NCI-H1092 (cell line): Measurements from ENCODE around the gene FNDC7.
"Not testable (repeated sequence)": the region's sequence is repeated elsewhere in the genome, so short reads cannot be mapped to it uniquely, and the experiment has no call there.

Source experiments
- DNase-seq: peaks from one replicate; lab custom pipeline; 2025; lab: John Stamatoyannopoulos, UW

FNDC7 gene, protein sequence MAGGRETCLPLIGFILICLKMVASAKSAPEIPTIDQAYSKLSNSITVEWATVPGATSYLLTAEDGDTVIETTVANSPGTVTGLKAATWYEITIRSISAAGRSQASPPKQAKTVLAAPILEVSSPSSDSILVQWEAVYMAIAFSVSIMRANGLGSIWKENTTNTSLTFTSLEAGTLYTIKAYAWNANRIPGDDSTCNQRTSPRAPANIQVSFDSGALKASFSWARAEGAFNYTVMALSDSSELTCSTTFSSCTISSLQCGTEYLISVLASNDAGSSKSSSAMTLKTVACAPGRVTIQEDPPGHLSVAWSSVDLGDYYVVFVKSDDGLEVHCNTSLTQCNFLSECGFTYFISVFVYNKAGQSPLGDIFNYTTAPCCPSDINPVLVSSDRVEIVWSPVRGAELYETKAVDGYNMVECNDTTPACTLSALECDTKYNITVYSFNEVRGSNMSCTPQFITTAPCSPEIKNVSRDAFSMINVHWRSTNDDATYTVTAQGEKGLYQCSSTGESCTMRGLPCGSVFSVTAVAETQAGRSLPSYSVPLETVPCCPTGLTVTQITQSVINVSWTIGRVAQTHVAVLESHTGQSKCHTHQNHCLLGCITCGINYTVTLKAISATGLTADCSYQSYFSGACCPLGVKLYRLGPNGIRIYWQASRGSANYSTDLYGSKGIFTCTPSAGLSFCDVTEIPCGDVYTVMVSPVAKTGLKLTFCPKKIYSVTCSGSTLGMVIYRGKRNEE

DNA sequence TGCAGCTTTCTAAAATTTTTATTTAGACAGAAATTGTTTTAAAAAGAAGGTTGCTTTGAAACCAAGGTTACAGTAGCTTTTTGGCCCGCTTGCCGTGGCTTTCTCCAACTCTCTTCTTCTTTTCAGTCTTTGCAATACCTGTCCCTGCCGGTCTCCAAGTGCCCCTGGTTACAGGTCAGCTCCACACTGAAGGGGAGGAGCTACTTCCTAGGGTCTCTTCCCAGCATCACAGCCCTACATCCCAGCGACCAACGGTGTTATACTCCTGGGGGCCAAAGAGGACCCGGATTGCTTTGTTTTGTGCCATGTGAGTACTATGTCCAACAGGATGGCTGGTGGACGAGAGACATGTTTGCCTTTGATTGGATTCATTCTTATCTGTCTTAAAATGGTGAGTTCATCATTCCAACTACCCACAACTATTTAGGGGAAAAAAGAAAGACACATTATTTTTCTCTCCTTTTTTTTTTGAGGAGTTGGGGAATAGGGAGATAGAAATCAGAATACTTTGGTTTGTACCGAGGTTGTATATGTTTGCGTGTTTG lies at the start of gene FNDC7:
Gene FNDC7 (plus strand): TSS at position 303 of the 545 bp plus-strand sequence. CDS start 26 bp downstream, at position 329.
- DNase-seq: no peak

DNA sequence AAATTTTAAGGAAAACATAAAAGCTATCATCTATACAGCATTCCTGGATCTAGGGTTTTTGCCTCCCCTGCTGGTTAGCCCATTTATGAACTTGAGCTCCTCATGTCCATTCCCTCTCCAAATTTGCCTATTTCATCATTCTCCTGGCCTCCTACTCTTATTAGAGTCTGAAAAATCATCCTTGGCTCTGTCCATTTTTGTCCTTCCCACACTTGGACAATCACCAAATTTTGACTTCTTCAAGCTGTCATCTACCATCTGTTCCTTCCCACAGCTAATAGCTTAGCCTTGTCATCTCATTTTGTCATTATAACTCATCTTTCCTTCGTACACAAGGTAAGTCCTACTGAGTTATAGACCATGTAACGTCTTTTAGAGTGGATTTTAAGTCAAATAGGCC lies 49.6 kb upstream of the FNDC7 start:
- no peak for DNase-seq

DNA sequence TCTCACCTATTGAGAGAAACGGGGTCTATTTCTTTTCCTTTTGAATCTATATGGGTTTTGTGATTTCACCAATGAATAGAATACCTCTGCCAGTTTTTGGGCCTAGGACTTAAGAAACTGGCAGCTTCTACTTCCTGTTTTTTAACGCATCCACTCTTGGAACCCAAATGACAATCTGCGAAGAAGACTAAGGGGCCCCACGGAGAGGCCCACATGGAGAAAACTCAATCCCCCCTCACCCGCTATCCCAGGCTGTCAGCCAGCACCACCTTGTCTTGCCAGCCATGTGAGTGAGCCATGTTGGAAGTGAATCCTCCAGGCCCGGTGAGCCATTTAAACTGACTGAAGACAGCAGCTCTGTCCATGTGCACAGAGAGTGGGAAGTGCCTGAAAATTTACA lies 48.2 kb upstream of the FNDC7 start:
- DNase-seq: no peak

DNA sequence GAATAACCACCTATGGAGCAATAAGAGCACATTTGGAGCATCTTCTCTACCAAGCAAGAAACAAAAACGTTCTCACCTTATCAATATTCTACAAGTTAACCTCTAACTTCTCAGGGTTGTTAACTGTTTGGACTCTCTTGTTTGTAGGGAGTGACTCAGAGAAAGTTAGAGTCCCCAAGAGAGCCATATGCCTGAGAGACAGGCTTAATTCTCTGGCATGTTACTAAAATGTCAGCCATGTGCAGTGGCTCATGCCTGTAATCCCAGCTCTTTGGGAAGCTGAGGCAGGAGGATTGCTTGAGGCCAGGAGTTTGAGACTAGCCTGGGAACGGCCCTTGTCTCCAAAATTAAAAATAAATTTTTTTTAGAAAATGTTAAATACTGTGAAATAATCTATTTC lies 47.6 kb upstream of the FNDC7 start:
- DNase-seq: no peak

DNA sequence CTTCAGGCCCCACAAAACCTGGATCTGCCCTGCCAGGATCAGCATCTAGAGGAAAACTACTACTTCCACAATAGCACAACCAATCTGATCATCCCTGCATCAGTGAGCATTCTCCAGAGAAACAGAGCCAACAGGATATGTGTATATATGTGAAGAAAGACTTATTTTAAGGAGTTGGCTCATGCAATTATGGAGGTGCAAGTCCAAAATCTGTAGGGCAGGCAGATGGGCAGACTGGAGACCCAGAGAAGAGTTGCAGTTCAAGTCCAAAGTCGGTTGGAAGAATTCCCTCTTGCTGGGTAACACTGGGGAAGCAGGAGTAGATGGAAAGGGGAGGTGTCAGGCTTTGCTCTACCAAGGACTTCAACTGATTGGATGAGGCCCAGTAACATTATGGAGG lies 46.9 kb upstream of the FNDC7 start:
- no peak for DNase-seq

DNA sequence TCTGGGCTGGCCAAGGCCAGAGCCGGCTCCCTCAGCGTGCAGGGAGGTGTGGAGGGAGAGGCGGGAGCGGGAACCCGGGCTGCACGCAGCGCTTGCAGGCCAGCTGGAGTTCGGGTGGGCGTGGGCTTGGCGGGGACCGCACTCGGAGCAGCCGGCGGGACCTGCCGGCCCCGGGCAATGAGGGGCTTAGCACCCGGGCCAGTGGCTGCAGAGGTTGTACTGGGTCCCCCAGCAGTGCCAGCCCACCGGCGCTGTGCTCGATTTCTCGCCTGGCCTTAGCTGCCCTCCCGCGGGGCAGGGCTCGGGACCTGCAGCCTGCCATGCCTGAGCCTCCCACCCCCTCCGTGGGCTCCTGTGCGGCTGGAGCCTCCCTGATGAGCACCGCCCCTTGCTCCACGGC lies 45.3 kb upstream of the FNDC7 start:
- not testable (repeated sequence) for DNase-seq

DNA sequence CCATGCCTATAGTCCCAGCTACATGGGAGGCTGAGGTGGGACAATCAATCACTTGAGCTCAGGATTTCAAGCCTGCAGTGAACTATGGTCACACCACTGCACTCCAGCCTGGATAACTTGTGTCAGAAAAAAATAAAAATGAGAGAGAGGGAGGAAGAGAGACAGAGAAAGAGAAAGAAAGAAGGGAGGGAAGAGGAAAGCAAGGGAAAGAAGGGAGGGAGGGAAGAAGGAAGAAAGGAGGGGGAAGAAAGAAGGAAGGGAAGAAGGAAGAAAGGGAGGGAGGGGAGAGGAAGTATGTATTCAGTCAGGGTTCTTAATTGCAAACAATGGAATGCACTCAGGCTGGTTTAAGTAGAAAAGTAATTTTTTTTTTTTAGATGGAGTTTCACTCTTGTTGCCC lies 43.9 kb upstream of the FNDC7 start:
- no peak for DNase-seq

DNA sequence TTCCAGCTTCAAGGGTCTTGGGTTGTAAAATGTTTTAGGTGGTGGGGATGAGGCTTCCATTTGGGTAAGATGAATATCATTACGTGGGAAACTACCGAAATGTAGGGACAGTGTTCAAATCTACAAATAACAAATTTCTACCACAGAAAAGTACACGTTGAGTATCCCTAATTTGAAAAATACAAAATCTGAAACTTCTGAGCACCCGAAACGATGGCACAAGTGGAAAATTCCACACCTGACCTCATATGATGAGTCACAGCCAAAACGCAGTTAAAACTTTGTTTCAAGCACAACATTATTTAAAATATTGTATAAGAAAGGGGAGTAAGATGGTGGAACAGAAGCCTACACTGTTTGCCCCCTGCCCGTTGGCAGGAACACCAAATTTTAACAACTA lies 43.0 kb upstream of the FNDC7 start:
- no peak for DNase-seq

DNA sequence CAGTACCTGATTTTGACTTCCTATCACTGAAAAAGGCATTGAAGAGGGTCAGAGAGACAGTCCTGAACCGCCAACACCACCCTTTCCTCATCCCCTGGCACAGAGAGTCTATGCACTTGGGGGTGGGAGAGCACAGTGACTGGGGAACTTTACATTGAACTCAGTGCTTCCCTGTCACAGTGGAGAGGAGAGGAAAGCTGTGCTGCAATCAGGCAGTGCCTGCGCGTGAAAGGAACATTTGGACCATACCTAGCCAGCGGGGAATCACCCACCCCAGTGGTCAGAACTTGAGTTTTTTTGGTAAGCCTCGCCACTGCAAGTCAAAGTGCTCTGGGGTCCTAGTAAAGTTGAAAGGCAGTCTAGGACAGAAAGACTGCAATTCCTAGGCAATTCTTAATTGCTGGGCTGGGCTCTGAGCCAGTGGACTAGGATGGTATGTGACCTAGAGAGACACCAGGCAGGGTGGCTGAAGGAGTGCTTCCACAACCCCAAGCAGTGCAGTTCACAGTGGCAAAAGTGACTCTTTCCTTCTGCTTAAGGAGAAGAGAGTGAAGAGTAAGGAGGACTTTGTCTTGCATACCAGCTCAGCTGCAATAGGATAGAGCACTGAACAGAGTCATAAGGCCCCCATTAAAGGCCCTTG lies 42.5 kb upstream of the FNDC7 start:
- DNase-seq: no peak

DNA sequence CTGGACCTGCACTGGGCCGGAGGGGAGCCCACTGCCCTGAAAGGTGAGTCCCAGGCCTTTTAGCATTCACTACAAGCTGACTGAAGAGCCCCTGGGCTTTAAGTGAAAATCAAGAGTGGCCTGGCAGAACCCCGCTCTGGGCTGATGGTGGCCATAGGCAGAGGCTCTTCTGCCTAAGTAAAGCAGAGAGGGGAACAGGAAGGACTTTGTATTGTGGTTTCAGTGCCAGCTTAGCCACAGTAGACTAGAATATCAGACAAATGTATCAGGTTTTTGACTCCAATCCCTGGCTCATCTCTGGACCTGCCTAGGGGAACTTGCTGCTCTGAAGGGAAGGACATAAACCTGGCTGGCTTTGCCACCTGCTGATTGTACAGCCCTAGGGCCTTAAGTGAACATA lies 41.6 kb upstream of the FNDC7 start:
- no peak for DNase-seq

DNA sequence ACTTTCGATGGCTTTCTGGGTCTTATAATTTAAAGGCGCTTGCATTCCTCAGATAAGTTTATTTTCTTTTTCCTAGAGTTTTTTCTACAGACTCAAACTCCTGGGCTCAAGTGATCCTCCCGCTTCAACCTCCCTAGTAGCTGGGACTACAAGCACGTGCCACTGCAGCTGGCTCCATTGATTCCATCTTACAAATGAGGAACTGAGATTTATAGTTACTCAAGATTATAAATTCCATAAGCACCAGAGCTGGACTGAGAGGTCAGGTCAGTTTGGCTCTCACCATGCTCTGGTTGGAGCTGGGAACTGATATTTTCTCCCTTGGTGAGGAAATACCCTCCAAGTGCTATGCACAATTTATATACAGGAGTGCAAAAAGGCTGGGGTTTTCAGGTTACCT lies 34.0 kb upstream of the FNDC7 start:
- no peak for DNase-seq

DNA sequence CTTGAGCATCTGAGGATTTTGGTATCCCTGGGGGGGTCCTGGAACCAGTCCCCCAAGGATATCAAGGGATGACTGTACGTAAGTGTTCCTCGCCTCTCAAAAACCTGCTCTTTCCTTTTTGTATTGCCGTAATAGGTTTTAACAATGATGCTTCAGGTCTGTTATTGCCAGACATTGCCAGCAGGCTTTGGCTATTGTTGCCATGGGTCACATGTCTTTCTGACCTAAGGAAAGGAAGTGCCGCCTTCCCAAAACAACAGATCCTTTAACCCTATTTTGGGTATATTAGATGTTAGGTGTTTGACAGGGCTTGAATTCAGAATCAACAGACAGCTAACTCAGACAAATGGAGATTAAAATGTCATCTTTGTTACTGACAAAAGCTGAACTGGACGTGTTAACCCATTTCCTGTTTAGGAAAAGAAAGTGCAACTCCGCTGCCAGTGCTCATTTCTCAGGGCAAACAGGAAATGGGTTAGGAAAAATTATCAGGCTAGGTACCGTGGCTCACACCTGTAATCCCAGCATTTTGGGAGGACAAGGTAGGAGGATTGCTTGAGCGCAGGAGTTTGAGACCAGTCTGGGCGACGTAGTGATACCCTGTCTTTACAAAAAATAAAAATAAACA lies 33.0 kb upstream of the FNDC7 start:
- no peak for DNase-seq

DNA sequence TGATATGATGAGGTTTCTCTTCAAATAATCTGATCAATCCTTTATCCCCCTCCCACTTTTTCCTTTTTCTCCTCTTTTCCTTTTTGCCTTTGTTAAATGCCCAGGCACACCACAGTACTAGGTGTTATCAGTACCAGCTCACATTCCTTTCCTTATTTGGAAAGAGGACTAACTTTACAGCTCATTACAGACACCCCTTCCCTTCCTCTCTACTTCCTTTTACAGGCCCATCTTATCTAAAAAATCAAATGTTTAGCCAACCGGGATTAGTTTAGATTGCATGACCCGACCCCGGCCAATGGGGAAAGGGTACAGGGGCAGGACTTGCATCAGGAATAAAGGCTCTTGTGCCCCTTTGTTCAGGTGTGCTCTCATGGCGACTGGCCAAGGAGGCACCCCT lies 31.0 kb upstream of the FNDC7 start:
- DNase-seq: not testable (repeated sequence)

DNA sequence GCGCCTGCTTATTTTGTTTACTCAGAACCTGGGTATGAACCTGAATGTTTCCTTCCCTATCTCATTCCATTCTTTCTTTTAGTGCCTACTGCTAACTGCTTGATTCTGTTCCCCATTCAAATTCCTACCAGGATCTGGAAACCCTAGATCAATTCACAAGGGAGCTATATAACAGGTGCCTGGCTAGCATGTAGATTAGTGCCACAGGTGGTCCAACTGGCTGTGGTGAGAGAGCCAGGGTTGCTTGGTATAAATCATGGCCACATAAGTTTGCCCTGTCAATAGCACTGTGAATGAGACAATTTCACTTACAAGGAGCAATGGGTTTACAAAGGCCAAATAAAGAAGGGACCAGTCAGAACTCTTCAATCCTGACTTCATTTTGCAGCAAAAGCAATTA lies 27.2 kb upstream of the FNDC7 start:
- DNase-seq: no peak

DNA sequence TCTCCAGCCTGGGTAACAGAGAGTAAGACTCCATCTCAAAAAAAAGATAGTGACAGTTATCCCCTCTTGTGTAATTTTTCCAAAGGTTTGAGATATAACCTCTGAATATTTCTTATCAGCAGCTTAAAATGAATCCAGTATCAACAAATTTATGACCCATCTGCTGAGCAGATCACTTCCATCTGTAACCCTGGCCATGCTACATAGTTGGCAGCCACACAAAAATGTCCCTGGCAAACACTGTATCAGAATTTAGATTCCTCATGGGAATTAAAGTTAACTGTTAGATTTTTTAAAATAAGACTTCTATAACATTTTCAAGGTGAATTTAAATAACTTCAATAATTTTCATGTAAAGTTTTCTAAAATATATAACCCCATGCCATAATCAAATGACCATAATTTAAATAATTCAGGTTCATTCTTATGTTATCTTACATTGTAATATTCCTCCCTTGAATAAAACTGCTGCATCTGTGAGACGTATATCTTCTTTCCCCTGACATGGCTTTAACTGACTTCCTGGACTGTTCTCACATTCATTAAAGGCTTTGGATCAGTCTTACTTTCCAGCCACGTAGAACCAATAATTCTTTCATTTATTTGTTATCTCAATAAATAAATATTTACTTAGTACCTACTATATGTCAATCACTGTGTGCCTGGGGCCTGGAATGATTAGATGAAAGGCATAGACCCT lies 25.9 kb upstream of the FNDC7 start:
- DNase-seq: no peak

DNA sequence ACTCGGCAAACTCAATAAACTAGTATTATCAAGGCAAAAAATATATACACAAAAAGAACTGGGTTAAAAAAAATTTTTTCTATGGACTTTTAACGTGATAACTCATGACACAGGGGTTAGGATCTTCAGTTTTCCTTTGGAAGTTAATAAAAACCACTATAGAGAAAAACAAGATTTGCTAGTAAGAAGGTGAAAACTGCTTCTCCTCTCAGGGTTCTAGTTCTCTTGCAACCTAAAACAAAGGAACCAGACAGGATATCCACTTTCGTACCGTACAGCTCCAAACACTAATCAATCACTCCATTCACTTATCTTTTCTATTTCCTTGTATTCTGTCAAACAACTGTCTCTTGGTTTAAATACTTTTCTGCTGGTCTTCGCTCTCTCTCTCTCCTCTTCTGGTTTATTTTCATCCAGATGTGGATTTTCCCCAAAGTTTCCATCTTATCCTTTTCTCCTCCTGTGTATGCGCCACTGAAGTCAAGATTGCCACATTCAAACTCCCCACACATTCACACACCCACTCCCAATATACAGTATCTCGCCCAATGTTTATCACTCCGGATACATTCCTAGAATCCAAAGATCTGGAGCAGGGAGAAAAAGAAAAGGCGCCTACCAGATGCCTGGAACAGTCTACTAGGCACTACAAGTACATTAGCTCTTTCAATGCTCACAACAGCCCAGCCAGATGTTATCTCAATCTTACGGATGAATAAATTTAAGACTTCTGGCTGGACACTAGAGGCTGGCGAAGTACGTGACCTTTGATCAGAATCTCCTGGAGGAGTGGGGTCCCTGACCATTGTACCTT lies 21.4 kb upstream of the FNDC7 start:
- no peak for DNase-seq

DNA sequence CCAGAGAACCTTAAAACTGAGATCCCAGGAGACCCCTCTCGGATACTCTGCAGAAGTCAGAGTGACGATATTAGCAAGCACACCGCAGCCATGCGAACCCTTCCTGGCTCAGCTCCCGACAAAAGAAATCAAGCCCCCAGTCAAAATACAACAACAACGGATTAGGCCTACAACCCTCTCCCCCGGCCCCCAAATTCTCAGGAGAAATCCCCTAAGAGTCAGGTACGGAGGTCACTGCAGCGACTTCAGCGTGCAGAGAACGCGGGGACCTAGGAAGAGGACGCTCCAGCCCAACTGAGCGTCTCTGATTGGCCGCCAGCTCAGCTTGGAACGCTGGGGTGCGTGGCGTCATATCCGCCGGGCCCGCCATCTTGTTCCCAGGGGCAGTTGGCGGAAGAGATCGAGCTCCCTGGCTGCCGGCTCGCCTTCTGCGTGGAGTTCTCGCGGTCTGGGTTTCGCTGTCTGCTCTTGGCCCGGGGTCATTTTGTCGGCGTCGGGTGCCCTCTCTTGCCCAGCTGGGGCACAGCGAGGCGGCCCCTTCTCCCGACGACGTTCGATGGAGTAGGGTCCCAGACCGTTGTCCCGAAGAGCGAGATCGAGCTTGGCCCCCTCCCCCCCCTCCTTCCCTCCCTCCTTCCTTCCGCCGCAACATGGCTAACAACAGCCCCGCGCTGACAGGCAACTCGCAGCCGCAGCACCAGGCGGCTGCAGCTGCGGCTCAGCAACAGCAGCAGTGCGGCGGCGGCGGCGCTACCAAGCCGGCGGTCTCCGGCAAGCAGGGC lies 20.6 kb upstream of the FNDC7 start, which contains the start of gene PRPF38B:
Gene PRPF38B (plus strand): TSS at position 369 of the 782 bp plus-strand sequence. CDS start 282 bp downstream, at position 651.
- DNase-seq: peak; percentile 92

DNA sequence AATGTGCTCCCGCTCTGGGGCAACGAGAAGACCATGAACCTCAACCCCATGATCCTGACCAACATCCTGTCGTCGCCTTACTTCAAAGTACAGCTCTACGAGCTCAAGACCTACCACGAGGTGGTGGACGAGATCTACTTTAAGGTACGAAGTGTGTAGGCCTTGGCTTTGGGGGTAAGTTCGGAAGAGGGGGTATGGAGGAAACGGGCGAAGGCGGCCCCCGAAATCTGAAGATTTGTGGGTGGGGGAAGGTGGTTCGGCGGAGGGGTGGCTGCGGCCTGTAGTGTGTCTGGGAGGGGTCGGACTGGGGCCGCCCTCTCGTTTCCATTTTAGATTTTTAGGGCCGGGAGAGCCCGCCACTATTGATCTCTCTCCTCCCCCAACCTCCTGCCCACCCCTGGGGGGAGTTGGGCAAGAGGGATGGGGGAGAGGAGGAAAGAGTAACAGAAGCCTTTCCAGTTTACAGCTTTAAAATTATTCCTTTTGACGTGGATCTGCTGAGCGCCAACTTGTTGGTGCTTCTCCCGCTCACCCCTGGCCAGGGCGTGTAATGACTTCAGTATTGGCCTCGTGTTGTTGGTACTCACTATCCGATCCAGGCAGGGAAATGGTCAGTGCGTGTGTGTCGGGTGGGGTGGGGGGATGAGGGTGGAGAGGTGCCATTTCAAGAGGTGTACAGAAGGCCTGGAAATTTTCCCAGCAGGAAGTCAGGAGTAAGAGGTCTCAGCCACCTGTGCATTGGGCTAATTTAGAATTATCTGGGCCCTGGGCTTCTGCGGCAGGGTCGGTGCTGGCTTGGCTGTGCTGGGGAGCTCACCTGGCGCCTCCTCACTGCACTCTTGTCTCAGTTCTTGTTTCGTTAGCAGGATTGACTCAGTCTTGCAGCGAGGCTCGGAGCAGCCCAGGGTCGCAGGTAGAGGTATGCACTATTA lies 19.7 kb upstream of the FNDC7 start:
- DNase-seq: peak; percentile 34

DNA sequence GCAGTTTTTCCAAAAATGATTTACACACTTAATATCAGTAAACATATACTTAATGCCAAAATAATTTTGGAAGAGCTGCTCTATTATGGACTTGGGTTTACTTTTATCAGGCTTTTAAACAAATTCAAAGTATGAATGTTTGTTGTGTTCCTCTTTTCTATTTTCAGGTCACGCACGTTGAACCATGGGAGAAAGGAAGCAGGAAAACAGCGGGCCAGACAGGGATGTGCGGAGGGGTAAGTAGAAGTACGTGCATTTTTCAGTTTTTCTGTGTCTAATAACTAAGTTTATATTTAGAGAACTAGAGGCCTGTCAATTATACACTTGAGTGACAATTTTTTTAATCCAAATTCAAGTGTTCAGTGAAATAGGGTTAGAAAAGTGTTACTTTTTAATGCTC lies 17.2 kb upstream of the FNDC7 start:
- no peak for DNase-seq
